ENCODE results near the gene OGFOD3. TPM values are rescaled to one million over a fixed set of nuclear protein-coding genes. Genes with fewer than 3 reads are reported as not detected.

Gene OGFOD3
- total RNA-seq, 2 donors from 2014 or later = 23.3 to 40.8 TPM

- Histone ChIP-seq H3K9ac (ENCODE audit: low read depth in 2 of 2, low read length in 2 of 2) (no peak overlapping the region), H3K9me3 (no peaks in the 10 kb centered on the region), H3K27me3 (no peaks in the 10 kb centered on the region), H3K27ac (no peak overlapping the region), H3K4me1 (no peaks in the 10 kb centered on the region), H3K4me3 (no peak overlapping the region), H3K36me3 (no peaks in the 10 kb centered on the region)
- no peak for DNase-seq
- no peak for TF ChIP-seq CTCF (IDR thresholded peaks at IDR 0.05)
- intact Hi-C loops (cut with DNase I) = no loop called here
These were observed 23.5 kb upstream of the OGFOD3 start for GRCh38 chr17:82441691-82442487.

GRCh38 chr17:82440991-82441627 lies 22.7 kb upstream of the OGFOD3 start:
- Histone ChIP-seq H3K9me3 (no peaks in the 10 kb centered on the region), H3K27me3 (no peaks in the 10 kb centered on the region), H3K4me3 (no peak overlapping the region), H3K36me3 (no peaks in the 10 kb centered on the region), H3K9ac (ENCODE audit: low read depth in 2 of 2, low read length in 2 of 2) (no peak overlapping the region), H3K4me1 (no peaks in the 10 kb centered on the region), H3K27ac (no peak overlapping the region)
- intact Hi-C loops (cut with DNase I) = no loop called here
- no peak for TF ChIP-seq CTCF (IDR thresholded peaks at IDR 0.05)
- DNase-seq = no peak

- DNase-seq = peak; percentile 24
- H3K4me3 ChIP-seq = no peak overlapping the region
These were observed 22.1 kb upstream of the OGFOD3 start for GRCh38 chr17:82440469-82440981.

GRCh38 chr17:82439829-82440365 lies 21.5 kb upstream of the OGFOD3 start:
- no peak overlapping the region for H3K4me3 ChIP-seq
- intact Hi-C loops (cut with DNase I) = no loop called here
- H3K27ac ChIP-seq = no peak overlapping the region
- no peak for DNase-seq
- peak overlapping the region in 1 of 2 donors; percentile 8 for H3K9ac ChIP-seq (ENCODE audit: low read depth in 2 of 2, low read length in 2 of 2)
- no peaks in the 10 kb centered on the region for H3K4me1 ChIP-seq
- H3K9me3 ChIP-seq = no peaks in the 10 kb centered on the region
- TF ChIP-seq CTCF (IDR thresholded peaks at IDR 0.05) = no peak
- no peaks in the 10 kb centered on the region for H3K36me3 ChIP-seq
- H3K27me3 ChIP-seq = no peaks in the 10 kb centered on the region

More at GRCh38 chr17:82440469-82440981, 22.1 kb upstream of the OGFOD3 start:
- intact Hi-C loops (cut with DNase I) = no loop called here
- H3K9ac ChIP-seq (ENCODE audit: low read depth in 2 of 2, low read length in 2 of 2) = peak overlapping the region in 1 of 2 donors; percentile 19
- H3K4me1 ChIP-seq = no peaks in the 10 kb centered on the region
- no peak for TF ChIP-seq CTCF (IDR thresholded peaks at IDR 0.05)
- H3K36me3 ChIP-seq = no peaks in the 10 kb centered on the region
- no peak overlapping the region for H3K27ac ChIP-seq
- H3K9me3 ChIP-seq = no peaks in the 10 kb centered on the region
- H3K27me3 ChIP-seq = no peaks in the 10 kb centered on the region

GRCh38 chr17:82439194-82439828 lies 20.9 kb upstream of the OGFOD3 start:
- Histone ChIP-seq H3K36me3 (no peaks in the 10 kb centered on the region), H3K4me1 (no peaks in the 10 kb centered on the region), H3K27ac (no peak overlapping the region), H3K9me3 (no peaks in the 10 kb centered on the region), H3K9ac (ENCODE audit: low read depth in 2 of 2, low read length in 2 of 2) (peak overlapping the region in 1 of 2 donors; percentile 8), H3K27me3 (no peaks in the 10 kb centered on the region), H3K4me3 (no peak overlapping the region)
- no peak for TF ChIP-seq CTCF (IDR thresholded peaks at IDR 0.05)
- DNase-seq = no peak
- intact Hi-C loops (cut with DNase I) = no loop called here

Measured in colonic mucosa (tissue), 4 donors.